Psoas muscle (tissue), 8 donors: ENCODE data around the gene PACRG. TPM values are rescaled to one million over a fixed set of nuclear protein-coding genes. Genes with fewer than 3 reads are reported as not detected.
A peak's percentile ranks its signal among the peaks of the same experiment; 100 is the strongest.

Experiments
- ATAC-seq, 4 donors: fragments of 200-7000 bp; cut with Tn5 transposase; one replicate each; pipeline ENCODE4 v1.9.1; 2020; ENCODE audit warnings: moderate library complexity in 3 of 4, mild to moderate bottlenecking in 2 of 4
- DNase-seq, 2 donors: peaks; one replicate each; pipeline ENCODE4 v3.0.0-alpha.2; 2020
- H3K27ac ChIP-seq: fragments of 200-600 bp; one replicate; pipeline ENCODE4 v1.8.0; 2022
- H3K27me3 ChIP-seq, 3 donors: fragments of 200-600 bp in 1 of 3; one replicate each; pipeline versions ENCODE4 v1.6.1 to v1.8.0; 2013 to 2022; ENCODE audit warnings: low read length in 2 of 3, mild to moderate bottlenecking in 2 of 3, moderate library complexity in 1 of 3; ENCODE audit not compliant: insufficient read depth in 3 of 3
- H3K36me3 ChIP-seq, 2 donors: fragments of 200-600 bp in 1 of 2; one replicate each; pipeline versions ENCODE4 v1.6.1 to v1.8.0; 2013 to 2022; ENCODE audit warnings: low read depth in 1 of 2, mild to moderate bottlenecking in 1 of 2, moderate library complexity in 1 of 2; ENCODE audit not compliant: insufficient read depth in 1 of 2
- H3K4me1 ChIP-seq: fragments of 200-600 bp; one replicate; pipeline ENCODE4 v1.8.0; 2022
- H3K4me3 ChIP-seq: fragments of 200-600 bp; one replicate; pipeline ENCODE4 v1.8.0; 2022; ENCODE audit warnings: mild to moderate bottlenecking
- H3K9me3 ChIP-seq: fragments of 200-600 bp; one replicate; pipeline ENCODE4 v1.8.0; 2022
- CTCF ChIP-seq: fragments of 200-600 bp; IDR thresholded peaks from one replicate; pipeline ENCODE4 v1.8.0; 2022; ENCODE audit warnings: antibody characterized with exemption
- WGBS, 3 donors: extraction: QIAGEN DNeasy Blood & Tissue Kit; methylation state at CpG; one replicate each; pipeline versions ENCODE4 v1.1.6 to v1.1.7; 2013; 5-methylcytosine and 5-hydroxymethylcytosine counted together
- intact Hi-C, 2 donors: fragments of 100-400 bp; cut with DNase I; formaldehyde crosslinking; loops; one replicate each; pipeline versions ENCODE4 v1.11.0 to v1.14.2; 2022
- polyA plus RNA-seq, 3 donors: library from polyadenylated mRNA; stranded (reverse); fragments of 200-250 nt; gene quantifications; one replicate each; pipeline ENCODE4 v1.2.3, GENCODE V29; 2013
- total RNA-seq, 4 donors: library from RNA; stranded (reverse); fragmentation: NEBNext Ultra II Directional in 2 of 4; extraction: Animal tissue kit (Norgen Biotek cat#: 25700) in 2 of 4; gene quantifications; one replicate each; pipeline versions ENCODE4 v1.2.1 to v1.2.4, GENCODE V29; 2021 to 2023
- donor health status: healthy with polysubstance abuse.
- donor health status: DM: no; HTN: no; CAD: no; lungs with moderate emphysema.
- donor health status: Bipolar disorder and iron deficiency.
- donor health status: healthy.
- donor health status: DM: yes; HTN: yes; CAD: no.
- donor health status: DM: no; HTN: no; CAD: no.
- donor health status: DM: no; HTN: no; CAD: no.
- donor health status: DM: yes; HTN: yes; CAD: no.

The PACRG gene
- total and polyA plus RNA-seq, 7 donors = 0.17 to 3.1 (median 1.8) TPM

DNA sequence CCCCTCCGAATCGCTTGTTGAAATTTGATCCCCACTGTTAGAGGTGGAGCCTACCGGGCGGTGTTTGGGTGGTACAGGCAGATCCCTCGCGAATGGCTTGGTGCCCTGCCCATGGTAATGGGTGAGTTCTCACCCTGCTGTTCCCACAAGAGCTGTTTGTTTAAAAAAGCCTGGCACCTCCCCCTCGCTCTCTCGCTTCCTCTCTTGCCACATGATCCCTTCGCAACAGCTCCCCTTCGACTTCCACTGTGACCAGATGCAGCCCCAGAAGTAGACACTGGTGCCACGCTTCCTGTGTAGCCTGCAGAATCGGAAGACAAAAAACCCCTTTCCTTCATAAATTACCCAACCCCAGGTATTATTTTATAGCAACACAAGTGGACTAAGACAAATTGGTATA, 394.6 kb downstream of the PACRG start:
- Histone ChIP-seq H3K4me1 (no peaks in the 10 kb centered on the region), H3K36me3 (no peaks in the 10 kb centered on the region), H3K4me3 (no peak overlapping the region), H3K27ac (no peak overlapping the region), H3K27me3 (no peaks in the 10 kb centered on the region), H3K9me3 (no peaks in the 10 kb centered on the region)
- 88 to 92% (median 92%) methylated on average over 12 of the region's 12 CpGs for WGBS, 3 donors
- TF ChIP-seq CTCF = no peak
- ATAC-seq (no peak), DNase-seq (no peak)
- intact Hi-C loops = no loop called here

- DNase-seq (no peak), ATAC-seq (no peak)
- no peaks in the 10 kb centered on the region for H3K36me3 ChIP-seq
- TF ChIP-seq CTCF = no peak
- H3K4me3 ChIP-seq = no peak overlapping the region
- no peaks in the 10 kb centered on the region for H3K4me1 ChIP-seq
- no peaks in the 10 kb centered on the region for H3K27me3 ChIP-seq
- no peak overlapping the region for H3K27ac ChIP-seq
- no peaks in the 10 kb centered on the region for H3K9me3 ChIP-seq
- intact Hi-C loops = no loop called here
- WGBS, 3 donors = 82 to 86% (median 86%) methylated on average over 9 of the region's 9 CpGs
Measured at GRCh38 chr6:163123098-163123497, 395.3 kb downstream of the PACRG start.

DNA sequence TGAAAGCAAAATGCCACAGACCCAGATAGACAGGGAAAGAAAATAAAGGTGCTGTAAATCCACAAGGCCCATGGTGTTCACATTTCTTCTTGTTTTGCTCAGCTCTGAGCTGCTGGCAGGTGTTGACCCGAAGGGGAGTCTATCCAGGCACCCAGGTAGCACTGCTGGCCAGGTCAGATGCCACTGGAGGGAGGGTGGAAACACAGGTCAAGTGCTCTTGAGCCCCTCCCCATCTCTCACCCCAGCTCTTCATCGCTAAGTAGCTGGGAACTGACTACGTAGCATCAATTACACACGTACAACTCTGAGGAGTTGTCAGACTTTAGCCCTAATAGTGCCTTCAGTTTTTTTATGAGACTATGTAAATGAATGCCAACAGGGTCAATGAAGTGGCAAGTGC, 399.0 kb downstream of the PACRG start:
- no peak overlapping the region for H3K27ac ChIP-seq
- H3K4me1 ChIP-seq = no peaks in the 10 kb centered on the region
- no peaks in the 10 kb centered on the region for H3K9me3 ChIP-seq
- no peaks in the 10 kb centered on the region for H3K27me3 ChIP-seq
- no peaks in the 10 kb centered on the region for H3K36me3 ChIP-seq
- no peak overlapping the region for H3K4me3 ChIP-seq
- no peak for TF ChIP-seq CTCF
- intact Hi-C loops = no loop called here
- DNase-seq (no peak), ATAC-seq (no peak)
- 84 to 94% (median 93%) methylated on average over 4 of the region's 4 CpGs for WGBS, 3 donors

DNA sequence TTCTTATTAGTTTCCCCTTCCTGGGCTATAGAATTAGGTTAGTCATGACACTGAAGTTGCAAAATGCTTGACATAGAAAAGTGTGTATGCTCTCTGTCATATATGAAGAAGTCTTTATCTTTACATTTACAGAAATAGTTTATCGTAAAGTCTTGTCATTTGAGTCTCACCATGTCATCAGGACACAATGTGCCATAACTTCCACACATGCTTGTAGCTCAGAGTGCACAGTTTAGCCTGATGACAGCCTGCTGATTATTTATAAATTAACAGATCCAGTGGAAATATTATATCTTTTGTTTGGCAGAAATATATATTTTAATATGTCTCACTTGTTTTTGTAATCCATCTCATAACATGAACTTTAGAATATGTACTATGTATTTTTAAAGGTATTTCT, 399.8 kb downstream of the PACRG start:
- 60 to 76% (median 69%) methylated on average over 1 of the region's 1 CpG for WGBS, 3 donors
- Histone ChIP-seq H3K4me1 (no peaks in the 10 kb centered on the region), H3K36me3 (no peaks in the 10 kb centered on the region), H3K9me3 (no peaks in the 10 kb centered on the region), H3K4me3 (no peak overlapping the region), H3K27me3 (no peaks in the 10 kb centered on the region), H3K27ac (no peak overlapping the region)
- DNase-seq = no peak
- ATAC-seq = peak in 2 of 4 donors; percentile 52 to 60
- TF ChIP-seq CTCF = no peak
- intact Hi-C loops = no loop called here

DNA sequence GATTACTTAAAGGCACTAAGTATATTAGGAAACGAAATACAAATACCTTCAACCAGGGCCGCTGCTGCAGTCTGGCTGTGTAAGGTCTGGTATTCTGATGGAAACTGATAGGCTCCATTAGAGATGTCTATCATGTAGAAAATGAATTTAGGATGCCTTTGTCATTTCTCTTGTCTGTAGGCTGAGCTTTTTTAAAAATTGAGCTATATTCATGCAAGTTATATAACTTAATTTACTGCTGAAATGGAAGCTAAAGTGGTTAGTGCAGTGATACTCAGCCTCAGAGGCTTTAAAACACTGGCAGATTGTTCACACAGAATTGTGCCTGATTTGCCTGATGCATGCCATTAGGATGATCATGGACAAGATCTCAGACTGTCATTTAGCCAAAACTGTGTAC, 400.6 kb downstream of the PACRG start:
- no peak for DNase-seq
- intact Hi-C loops = no loop called here
- 57 to 92% (median 63%) methylated on average over 2 of the region's 2 CpGs for WGBS, 3 donors

More for the DNA sequence above, 400.6 kb downstream of the PACRG start:
- H3K4me1 ChIP-seq = no peaks in the 10 kb centered on the region
- H3K36me3 ChIP-seq = no peaks in the 10 kb centered on the region
- H3K27me3 ChIP-seq = no peaks in the 10 kb centered on the region
- no peak for TF ChIP-seq CTCF
- H3K9me3 ChIP-seq = no peaks in the 10 kb centered on the region
- no peak for ATAC-seq
- no peak overlapping the region for H3K27ac ChIP-seq
- H3K4me3 ChIP-seq = no peak overlapping the region
